Kidney (tissue), 14 donors: Measurements from ENCODE around the gene OAS2. TPM values are rescaled to one million over a fixed set of nuclear protein-coding genes. Genes with fewer than 3 reads are reported as not detected.

Source experiments
- DNase-seq, 5 donors: peaks; one replicate each; pipeline ENCODE4 v3.0.0-alpha.2; 2013 to 2020
- FAIRE-seq: peaks from 2 replicates; lab custom pipeline; 2012; peaks lifted over from hg19 to GRCh38; lab: Jason Lieb, UNC
- H3K27ac ChIP-seq, 2 donors: one replicate each; pipeline ENCODE4 v1.7.0; 2013; ENCODE audit warnings: low read depth in 2 of 2, low read length in 2 of 2, inconsistent platforms in 1 of 2
- H3K27me3 ChIP-seq: one replicate; pipeline ENCODE4 v1.7.1; 2013; ENCODE audit warnings: low read length, inconsistent platforms; ENCODE audit not compliant: control insufficient read depth, insufficient read depth
- H3K36me3 ChIP-seq, 3 donors: one replicate each; pipeline versions ENCODE4 v1.7.0 to v1.7.1; 2013; ENCODE audit warnings: low read length in 3 of 3, control low read depth in 1 of 3, inconsistent platforms in 1 of 3; ENCODE audit not compliant: insufficient read depth in 3 of 3, control insufficient read depth in 2 of 3
- H3K4me1 ChIP-seq, 3 donors: one replicate each; pipeline versions ENCODE4 v1.7.0 to v1.7.1; 2013; ENCODE audit warnings: low read length in 3 of 3, inconsistent platforms in 1 of 3, low read depth in 1 of 3; ENCODE audit not compliant: control insufficient read depth in 2 of 3, insufficient read depth in 2 of 3
- H3K4me3 ChIP-seq, 3 donors: one replicate each; pipeline versions ENCODE4 v1.7.0 to v1.8.1; 2013; ENCODE audit warnings: low read length in 3 of 3, control low read depth in 1 of 3, inconsistent platforms in 1 of 3
- H3K9ac ChIP-seq, 3 donors: one replicate each; pipeline versions ENCODE4 v1.7.0 to v1.7.1; 2013; ENCODE audit warnings: low read length in 3 of 3, control low read depth in 1 of 3, inconsistent platforms in 1 of 3
- H3K9me3 ChIP-seq, 3 donors: one replicate each; pipeline versions ENCODE4 v1.7.0 to v1.7.1; 2013; ENCODE audit warnings: low read length in 3 of 3, control low read depth in 1 of 3, inconsistent platforms in 1 of 3; ENCODE audit not compliant: control insufficient read depth in 2 of 3, insufficient read depth in 1 of 3
- intact Hi-C: fragments of 100-400 bp; cut with DNase I; formaldehyde crosslinking; loops from one replicate; pipeline ENCODE4 v1.11.1; 2022
- polyA plus RNA-seq: library from polyadenylated mRNA; stranded (reverse); fragments of 350-450 nt; fragmentation: Illumina TruSeq; extraction: RNeasy Lipid Tissue Mini Kit (QIAGEN cat#74804); gene quantifications from one replicate; pipeline ENCODE4 v1.2.3, GENCODE V29; 2014; ENCODE audit warnings: low read depth, low replicate concordance; ENCODE audit not compliant: insufficient read depth
- total RNA-seq: library from RNA; stranded (reverse); fragmentation: NEBNext Ultra II Directional; extraction: Animal tissue kit (Norgen Biotek cat#: 25700); gene quantifications from one replicate; pipeline ENCODE4 v1.2.1, GENCODE V29; 2021
- TF ChIP-seq, protein P1 (sequence below): IDR thresholded peaks from 3 replicates; pipeline ENCODE4 v1.5.1; 2012; ENCODE audit warnings: mild to moderate bottlenecking, moderate library complexity, borderline replicate concordance; ENCODE audit not compliant: insufficient read depth; ENCODE audit errors: extremely low read depth
- donor health status: control.
- donor health status: control.
- donor health status: control.
- donor health status: control.
- donor health status: control.
- donor health status: DM: yes; HTN: yes; CAD: no.
- donor health status: Normal renal cell carcinoma (clear cell type).

The OAS2 gene
- total and polyA plus RNA-seq, 2 donors from 2014 or later = 5.0 to 11.7 TPM

- no peaks in the 10 kb centered on the region for H3K27me3 ChIP-seq
- H3K4me1 ChIP-seq = peaks cover 0 to 7% (median 0%) of the 10 kb centered on the region in 3 donors
- no peaks in the 10 kb centered on the region for H3K36me3 ChIP-seq
- DNase-seq (no peak), FAIRE-seq (no peak)
- H3K27ac ChIP-seq = no peak overlapping the region
- no peaks in the 10 kb centered on the region for H3K9me3 ChIP-seq
- no peak overlapping the region for H3K9ac ChIP-seq
- TF ChIP-seq, protein P1, sequence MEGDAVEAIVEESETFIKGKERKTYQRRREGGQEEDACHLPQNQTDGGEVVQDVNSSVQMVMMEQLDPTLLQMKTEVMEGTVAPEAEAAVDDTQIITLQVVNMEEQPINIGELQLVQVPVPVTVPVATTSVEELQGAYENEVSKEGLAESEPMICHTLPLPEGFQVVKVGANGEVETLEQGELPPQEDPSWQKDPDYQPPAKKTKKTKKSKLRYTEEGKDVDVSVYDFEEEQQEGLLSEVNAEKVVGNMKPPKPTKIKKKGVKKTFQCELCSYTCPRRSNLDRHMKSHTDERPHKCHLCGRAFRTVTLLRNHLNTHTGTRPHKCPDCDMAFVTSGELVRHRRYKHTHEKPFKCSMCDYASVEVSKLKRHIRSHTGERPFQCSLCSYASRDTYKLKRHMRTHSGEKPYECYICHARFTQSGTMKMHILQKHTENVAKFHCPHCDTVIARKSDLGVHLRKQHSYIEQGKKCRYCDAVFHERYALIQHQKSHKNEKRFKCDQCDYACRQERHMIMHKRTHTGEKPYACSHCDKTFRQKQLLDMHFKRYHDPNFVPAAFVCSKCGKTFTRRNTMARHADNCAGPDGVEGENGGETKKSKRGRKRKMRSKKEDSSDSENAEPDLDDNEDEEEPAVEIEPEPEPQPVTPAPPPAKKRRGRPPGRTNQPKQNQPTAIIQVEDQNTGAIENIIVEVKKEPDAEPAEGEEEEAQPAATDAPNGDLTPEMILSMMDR = no peak
- H3K4me3 ChIP-seq = no peak overlapping the region
- intact Hi-C loops = no loop called here
Observed at GRCh38 chr12:112973818-112974231, 4.5 kb upstream of the OAS2 start.

DNA sequence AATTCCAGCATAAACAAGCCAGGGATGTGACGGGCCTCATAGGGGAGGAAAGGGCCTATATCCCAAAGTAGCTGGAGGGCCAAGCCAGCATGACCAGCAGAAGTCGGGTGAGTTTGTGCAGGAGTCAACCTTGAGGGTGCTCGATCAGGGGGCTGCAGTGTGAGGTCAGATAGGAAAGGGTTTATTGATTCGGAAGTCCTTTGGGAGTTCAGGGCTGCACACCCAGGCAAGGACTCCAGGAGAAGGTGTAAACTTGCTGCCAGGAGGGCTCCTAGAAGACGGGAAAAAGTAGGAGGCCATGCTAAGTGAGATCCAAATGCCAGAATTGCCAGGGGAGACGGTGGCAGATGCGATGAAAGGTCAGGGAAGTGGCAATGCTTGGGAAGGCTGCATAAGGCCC, 3.4 kb upstream of the OAS2 start:
- H3K4me1 ChIP-seq = peaks cover 0 to 7% (median 0%) of the 10 kb centered on the region in 3 donors
- no peak overlapping the region for H3K9ac ChIP-seq
- intact Hi-C loops = no loop called here
- H3K9me3 ChIP-seq = no peaks in the 10 kb centered on the region
- no peak overlapping the region for H3K4me3 ChIP-seq
- TF ChIP-seq, protein P1 = no peak
- H3K27me3 ChIP-seq = no peaks in the 10 kb centered on the region
- no peak overlapping the region for H3K27ac ChIP-seq
- FAIRE-seq (no peak), DNase-seq (no peak)
- no peaks in the 10 kb centered on the region for H3K36me3 ChIP-seq

DNA sequence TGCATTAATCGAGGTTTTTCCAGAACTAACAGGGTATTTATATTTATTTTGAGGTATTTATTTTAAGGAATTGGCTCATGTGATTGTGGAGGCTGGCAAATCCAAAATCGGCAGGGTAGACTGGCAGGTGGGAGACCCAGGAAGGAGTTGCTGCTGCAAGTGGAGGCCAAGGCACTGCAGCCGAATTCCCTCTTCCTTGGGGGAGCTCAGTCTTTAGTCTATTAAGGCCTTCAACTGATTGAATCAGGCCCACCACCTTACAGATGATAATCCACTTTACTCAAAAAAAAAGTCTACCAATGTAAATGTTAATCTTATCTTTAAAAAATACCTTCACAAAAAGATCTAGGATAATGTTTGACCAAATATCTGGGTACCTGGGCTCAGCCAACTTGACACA, 1.2 kb upstream of the OAS2 start:
- H3K9ac ChIP-seq = no peak overlapping the region
- no peak overlapping the region for H3K27ac ChIP-seq
- H3K27me3 ChIP-seq = no peaks in the 10 kb centered on the region
- H3K4me3 ChIP-seq = no peak overlapping the region
- intact Hi-C loops = no loop called here
- H3K36me3 ChIP-seq = no peaks in the 10 kb centered on the region
- TF ChIP-seq, protein P1 = no peak
- DNase-seq (no peak), FAIRE-seq (no peak)
- H3K9me3 ChIP-seq = peaks cover 0 to 6% (median 0%) of the 10 kb centered on the region in 3 donors
- H3K4me1 ChIP-seq = peaks cover 0 to 7% (median 0%) of the 10 kb centered on the region in 3 donors

- TF ChIP-seq, protein P1 = no peak
- H3K4me3 ChIP-seq = peak overlapping the region in 2 of 3 donors; percentile 71 to 87
- DNase-seq = no peak
Observed at GRCh38 chr12:112977641-112978040, 678 bp upstream of the OAS2 start.

More at GRCh38 chr12:112977641-112978040, 678 bp upstream of the OAS2 start:
- intact Hi-C loops = no loop called here
- Histone ChIP-seq H3K9me3 (peaks cover 0 to 8% (median 0%) of the 10 kb centered on the region in 3 donors), H3K4me1 (peaks cover 0 to 7% (median 0%) of the 10 kb centered on the region in 3 donors), H3K27ac (peak overlapping the region; percentile 66 to 76), H3K36me3 (no peaks in the 10 kb centered on the region), H3K9ac (no peak overlapping the region), H3K27me3 (no peaks in the 10 kb centered on the region)
- no peak for FAIRE-seq
